Activated naive CD8-positive, alpha-beta T cell treated with anti-CD3 and anti-CD28 coated beads, Interleukin-2, amount 50 U/mL, for 16 hours (primary cell): ENCODE data around the gene PLPPR5.
"Not testable (repeated sequence)": the region's sequence is repeated elsewhere in the genome, so short reads cannot be mapped to it uniquely, and the experiment has no call there.

Experiments used
- DNase-seq: peaks from one replicate; pipeline ENCODE4 v3.0.0-alpha.2; 2020; ENCODE audit warnings: low read depth, low spot score

The PLPPR5 gene

GRCh38 chr1:99004861-99005442 is at the start of gene PLPPR5:
TSS of gene PLPPR5 (minus strand) at chr1:99004861. CDS start at chr1:99004671, 190 bp downstream.
- DNase-seq: no peak

GRCh38 chr1:99051611-99052283 is 47.1 kb upstream of the PLPPR5 start:
- DNase-seq: no peak

- DNase-seq: no peak
Measured at GRCh38 chr1:99049745-99050144, 45.1 kb upstream of the PLPPR5 start.

GRCh38 chr1:99036746-99037145 is 32.1 kb upstream of the PLPPR5 start:
- not testable (repeated sequence) for DNase-seq

- DNase-seq: no peak
Measured at GRCh38 chr1:99018313-99018712, 13.7 kb upstream of the PLPPR5 start.

GRCh38 chr1:99017655-99018054 is 13.0 kb upstream of the PLPPR5 start:
- no peak for DNase-seq

- no peak for DNase-seq
Measured at GRCh38 chr1:99010679-99011078, 6.0 kb upstream of the PLPPR5 start.

GRCh38 chr1:99007366-99007765 is 2.7 kb upstream of the PLPPR5 start:
- no peak for DNase-seq

- no peak for DNase-seq
Measured at GRCh38 chr1:99005537-99005942, 879 bp upstream of the PLPPR5 start.

- DNase-seq: no peak
Measured at GRCh38 chr1:99004254-99004860, 304 bp downstream of the PLPPR5 start.

- DNase-seq: no peak
Measured at GRCh38 chr1:99003581-99004253, 944 bp downstream of the PLPPR5 start.

- no peak for DNase-seq
Measured at GRCh38 chr1:98992844-98993243, 11.8 kb downstream of the PLPPR5 start.

- DNase-seq: no peak
Measured at GRCh38 chr1:98991127-98992012, 13.3 kb downstream of the PLPPR5 start.

- no peak for DNase-seq
Measured at GRCh38 chr1:98989556-98989907, 15.1 kb downstream of the PLPPR5 start.

- no peak for DNase-seq
Measured at GRCh38 chr1:98988904-98989555, 15.6 kb downstream of the PLPPR5 start.

- DNase-seq: no peak
Measured at GRCh38 chr1:98985687-98986086, 19.0 kb downstream of the PLPPR5 start.

GRCh38 chr1:98981917-98982513 is 22.6 kb downstream of the PLPPR5 start:
- no peak for DNase-seq

GRCh38 chr1:98979463-98979862 is 25.2 kb downstream of the PLPPR5 start:
- DNase-seq: no peak

GRCh38 chr1:98975810-98976209 is 28.9 kb downstream of the PLPPR5 start:
- DNase-seq: no peak

- no peak for DNase-seq
Measured at GRCh38 chr1:98975113-98975512, 29.5 kb downstream of the PLPPR5 start.
